ENCODE data around the gene ANKRD55.

- TF ChIP-seq IRF3 (IDR thresholded peaks at IDR 0.05; ENCODE audit: low read depth, low read length) (no peak), SIN3A (IDR thresholded peaks at IDR 0.05; ENCODE audit: borderline replicate concordance, low read depth, low read length) (no peak), FOXJ3 (CRISPR knock-in tag; IDR thresholded peaks at IDR 0.05) (no peak), RCOR1 (IDR thresholded peaks at IDR 0.05; ENCODE audit: low read length) (no peak), YY1 (IDR thresholded peaks at IDR 0.05; ENCODE audit: low read depth) (no peak)
- TF ChIP-seq, protein P1, sequence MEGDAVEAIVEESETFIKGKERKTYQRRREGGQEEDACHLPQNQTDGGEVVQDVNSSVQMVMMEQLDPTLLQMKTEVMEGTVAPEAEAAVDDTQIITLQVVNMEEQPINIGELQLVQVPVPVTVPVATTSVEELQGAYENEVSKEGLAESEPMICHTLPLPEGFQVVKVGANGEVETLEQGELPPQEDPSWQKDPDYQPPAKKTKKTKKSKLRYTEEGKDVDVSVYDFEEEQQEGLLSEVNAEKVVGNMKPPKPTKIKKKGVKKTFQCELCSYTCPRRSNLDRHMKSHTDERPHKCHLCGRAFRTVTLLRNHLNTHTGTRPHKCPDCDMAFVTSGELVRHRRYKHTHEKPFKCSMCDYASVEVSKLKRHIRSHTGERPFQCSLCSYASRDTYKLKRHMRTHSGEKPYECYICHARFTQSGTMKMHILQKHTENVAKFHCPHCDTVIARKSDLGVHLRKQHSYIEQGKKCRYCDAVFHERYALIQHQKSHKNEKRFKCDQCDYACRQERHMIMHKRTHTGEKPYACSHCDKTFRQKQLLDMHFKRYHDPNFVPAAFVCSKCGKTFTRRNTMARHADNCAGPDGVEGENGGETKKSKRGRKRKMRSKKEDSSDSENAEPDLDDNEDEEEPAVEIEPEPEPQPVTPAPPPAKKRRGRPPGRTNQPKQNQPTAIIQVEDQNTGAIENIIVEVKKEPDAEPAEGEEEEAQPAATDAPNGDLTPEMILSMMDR (IDR thresholded peaks at IDR 0.05): no peak
- TF ChIP-seq, protein P2, sequence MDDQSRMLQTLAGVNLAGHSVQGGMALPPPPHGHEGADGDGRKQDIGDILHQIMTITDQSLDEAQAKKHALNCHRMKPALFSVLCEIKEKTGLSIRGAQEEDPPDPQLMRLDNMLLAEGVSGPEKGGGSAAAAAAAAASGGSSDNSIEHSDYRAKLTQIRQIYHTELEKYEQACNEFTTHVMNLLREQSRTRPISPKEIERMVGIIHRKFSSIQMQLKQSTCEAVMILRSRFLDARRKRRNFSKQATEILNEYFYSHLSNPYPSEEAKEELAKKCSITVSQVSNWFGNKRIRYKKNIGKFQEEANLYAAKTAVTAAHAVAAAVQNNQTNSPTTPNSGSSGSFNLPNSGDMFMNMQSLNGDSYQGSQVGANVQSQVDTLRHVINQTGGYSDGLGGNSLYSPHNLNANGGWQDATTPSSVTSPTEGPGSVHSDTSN (IDR thresholded peaks at IDR 0.05): no peak
Measured at GRCh38 chr5:56102889-56103288, 130.2 kb downstream of the ANKRD55 start.
